Pancreas (tissue), 10 donors: ENCODE measurements around the gene WDR6. TPM values are rescaled to one million over a fixed set of nuclear protein-coding genes. Genes with fewer than 3 reads are reported as not detected.

Experiments
- ATAC-seq, 4 donors: fragments of 200-7000 bp; cut with Tn5 transposase; one replicate each; pipeline versions ENCODE4 v1.8.0 to v1.9.1; 2020; ENCODE audit warnings: mild to moderate bottlenecking in 4 of 4, moderate library complexity in 4 of 4
- DNase-seq, 6 donors: peaks; one replicate each; pipeline ENCODE4 v3.0.0-alpha.2; 2020
- FAIRE-seq: peaks from 2 replicates; lab custom pipeline; 2012; peaks lifted over from hg19 to GRCh38; lab: Jason Lieb, UNC
- H3K27ac ChIP-seq, 4 donors: fragments of 200-600 bp; sonication (generic); 1 replicate in 3 of 4; 2 replicates in 1 of 4; pipeline versions ENCODE4 v1.5.0 to v1.8.0; 2020
- H3K27me3 ChIP-seq, 4 donors: fragments of 200-600 bp; one replicate each; pipeline ENCODE4 v1.8.0; 2021
- H3K36me3 ChIP-seq, 3 donors: fragments of 200-600 bp; sonication (generic) in 1 of 3; one replicate each; pipeline versions ENCODE4 v1.5.0 to v1.8.0; 2020 to 2021
- H3K4me1 ChIP-seq, 3 donors: fragments of 200-600 bp; one replicate each; pipeline ENCODE4 v1.8.0; 2021
- H3K4me3 ChIP-seq, 4 donors: fragments of 200-600 bp; sonication (generic) in 2 of 4; one replicate each; pipeline versions ENCODE4 v1.5.0 to v1.8.0; 2020 to 2021
- H3K9me3 ChIP-seq, 4 donors: fragments of 200-600 bp; one replicate each; pipeline ENCODE4 v1.8.0; 2021
- WGBS, 2 donors: extraction: QIAGEN DNeasy Blood & Tissue Kit; methylation state at CpG; one replicate each; pipeline ENCODE4 v1.1.7; 2013; 5-methylcytosine and 5-hydroxymethylcytosine counted together
- intact Hi-C, 3 donors: fragments of 100-400 bp; cut with DNase I; formaldehyde crosslinking; loops; one replicate each; pipeline versions ENCODE4 v1.11.1 to v1.14.2; 2022
- polyA plus RNA-seq, 2 donors: library from polyadenylated mRNA; stranded (reverse); fragments of 200-250 nt; gene quantifications; one replicate each; pipeline ENCODE4 v1.2.3, GENCODE V29; 2013
- total RNA-seq, 6 donors: library from RNA; stranded (reverse); fragmentation: NEBNext Ultra II Directional in 4 of 6; extraction: Animal tissue kit (Norgen Biotek cat#: 25700) in 4 of 6; gene quantifications; one replicate each; pipeline versions ENCODE4 v1.2.1 to v1.2.4, GENCODE V29; 2021 to 2023
- TF ChIP-seq, protein P1 (sequence below), 4 donors: fragments of 200-600 bp; sonication (generic) in 3 of 4; IDR thresholded peaks; one replicate each; pipeline versions ENCODE4 v1.5.0 to v1.8.0; 2021; ENCODE audit warnings: antibody characterized with exemption in 4 of 4
- donor health status: healthy with polysubstance abuse.
- donor health status: DM: no; HTN: no; CAD: no; lungs with moderate emphysema.
- donor health status: DM: no; HTN: no; CAD: no.
- donor health status: control.
- donor health status: control.
- donor health status: Bipolar disorder and iron deficiency.
- donor health status: DM: yes; HTN: yes; CAD: no.
- donor health status: DM: no; HTN: no; CAD: no.
- donor health status: DM: no; HTN: no; CAD: no.
- donor health status: DM: yes; HTN: yes; CAD: no.

WDR6 gene
- total and polyA plus RNA-seq, 8 donors, result 57.1 to 374 (median 90.0) TPM

DNA sequence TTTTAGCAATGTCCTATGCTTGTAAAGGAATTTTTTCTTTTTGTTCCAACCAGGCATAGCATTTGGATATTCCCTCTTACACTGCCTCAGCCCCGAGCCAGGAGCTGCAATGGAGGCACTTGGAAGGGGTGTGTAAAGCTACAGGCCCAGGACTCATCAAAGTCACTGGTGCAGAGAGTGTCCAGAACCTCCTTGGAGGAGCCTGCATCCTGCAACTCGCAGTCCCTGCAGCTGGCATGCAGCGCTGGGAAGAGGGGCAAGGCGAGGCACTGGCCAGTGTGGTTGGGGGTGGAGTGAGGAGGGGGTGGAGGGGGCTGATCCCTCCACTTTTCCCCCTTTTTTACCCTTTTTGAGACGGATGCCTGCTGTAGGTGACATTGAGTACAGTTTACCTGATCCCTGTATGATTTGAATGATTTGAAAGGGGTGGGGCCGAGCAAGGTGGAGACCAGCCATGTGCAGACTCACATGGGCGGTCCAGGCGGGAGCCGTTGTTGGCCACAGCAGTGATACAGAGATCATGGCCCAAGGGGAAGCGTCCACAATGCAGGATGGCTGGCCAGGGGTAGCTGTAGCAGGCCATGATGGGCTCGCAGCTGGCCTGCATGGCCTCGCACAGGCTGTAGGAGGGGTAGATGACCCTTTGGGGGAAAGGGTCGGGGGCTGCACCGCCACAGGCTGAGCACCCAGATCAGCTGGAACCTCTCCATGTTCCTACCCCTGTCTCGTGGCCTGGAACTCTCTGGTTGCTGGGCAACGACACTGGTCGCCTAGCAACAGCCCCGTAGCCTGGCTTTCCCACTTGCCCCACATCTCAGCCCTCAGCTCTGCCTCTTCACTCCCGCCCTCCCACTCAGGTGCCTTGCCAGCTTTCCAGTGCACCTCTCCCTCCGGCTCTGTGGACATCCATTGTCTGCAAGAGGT, 9.2 kb upstream of the WDR6 start:
- Histone ChIP-seq H3K9me3 (no peaks in the 10 kb centered on the region), H3K4me3 (no peak overlapping the region), H3K36me3 (no peaks in the 10 kb centered on the region), H3K4me1 (no peaks in the 10 kb centered on the region), H3K27me3 (no peaks in the 10 kb centered on the region), H3K27ac (no peak overlapping the region)
- DNase-seq (no peak), FAIRE-seq (no peak), ATAC-seq (peak in 3 of 4 donors; percentile 24 to 62 (median 62))
- 81 to 84% methylated on average over 17 to 20 of the region's 20 CpGs for WGBS, 2 donors
- TF ChIP-seq, protein P1, sequence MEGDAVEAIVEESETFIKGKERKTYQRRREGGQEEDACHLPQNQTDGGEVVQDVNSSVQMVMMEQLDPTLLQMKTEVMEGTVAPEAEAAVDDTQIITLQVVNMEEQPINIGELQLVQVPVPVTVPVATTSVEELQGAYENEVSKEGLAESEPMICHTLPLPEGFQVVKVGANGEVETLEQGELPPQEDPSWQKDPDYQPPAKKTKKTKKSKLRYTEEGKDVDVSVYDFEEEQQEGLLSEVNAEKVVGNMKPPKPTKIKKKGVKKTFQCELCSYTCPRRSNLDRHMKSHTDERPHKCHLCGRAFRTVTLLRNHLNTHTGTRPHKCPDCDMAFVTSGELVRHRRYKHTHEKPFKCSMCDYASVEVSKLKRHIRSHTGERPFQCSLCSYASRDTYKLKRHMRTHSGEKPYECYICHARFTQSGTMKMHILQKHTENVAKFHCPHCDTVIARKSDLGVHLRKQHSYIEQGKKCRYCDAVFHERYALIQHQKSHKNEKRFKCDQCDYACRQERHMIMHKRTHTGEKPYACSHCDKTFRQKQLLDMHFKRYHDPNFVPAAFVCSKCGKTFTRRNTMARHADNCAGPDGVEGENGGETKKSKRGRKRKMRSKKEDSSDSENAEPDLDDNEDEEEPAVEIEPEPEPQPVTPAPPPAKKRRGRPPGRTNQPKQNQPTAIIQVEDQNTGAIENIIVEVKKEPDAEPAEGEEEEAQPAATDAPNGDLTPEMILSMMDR (IDR thresholded peaks at IDR 0.05), result no peak
- intact Hi-C loops, result no loop called here

GRCh38 chr3:48999085-48999858, 7.9 kb upstream of the WDR6 start:
- no peak overlapping the region for H3K27ac ChIP-seq
- no peaks in the 10 kb centered on the region for H3K36me3 ChIP-seq
- DNase-seq (no peak), FAIRE-seq (no peak), ATAC-seq (peak in 2 of 4 donors; percentile 36 to 46)
- TF ChIP-seq, protein P1 (IDR thresholded peaks at IDR 0.05), result no peak
- WGBS, 2 donors, result 77% methylated on average over 8 of the region's 8 CpGs
- H3K4me3 ChIP-seq, result no peak overlapping the region
- no peaks in the 10 kb centered on the region for H3K9me3 ChIP-seq
- no peaks in the 10 kb centered on the region for H3K27me3 ChIP-seq
- no peaks in the 10 kb centered on the region for H3K4me1 ChIP-seq
- intact Hi-C loops, result no loop called here

DNA sequence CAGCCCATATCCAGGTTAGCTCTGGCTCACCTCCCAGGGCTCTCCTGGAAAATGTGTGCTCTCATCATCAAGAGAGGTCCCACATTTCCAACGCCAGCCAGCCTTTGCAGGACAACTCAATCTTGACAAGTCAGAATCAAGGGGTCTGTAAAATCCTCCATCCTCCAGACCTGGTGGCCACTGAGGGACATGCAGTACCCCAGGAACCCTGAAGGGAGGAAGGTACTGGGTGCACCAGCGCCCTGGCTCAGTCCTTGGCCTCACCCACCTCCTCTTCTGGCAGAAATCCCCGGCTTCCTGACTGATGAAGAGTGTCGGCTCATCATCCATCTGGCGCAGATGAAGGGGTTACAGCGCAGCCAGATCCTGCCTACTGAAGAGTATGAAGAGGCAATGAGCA, 6.0 kb upstream of the WDR6 start:
- no peaks in the 10 kb centered on the region for H3K27me3 ChIP-seq
- TF ChIP-seq, protein P1 (IDR thresholded peaks at IDR 0.05), result no peak
- H3K9me3 ChIP-seq, result no peaks in the 10 kb centered on the region
- FAIRE-seq, result no peak
- 89 to 91% methylated on average over 6 of the region's 6 CpGs for WGBS, 2 donors
- H3K27ac ChIP-seq, result no peak overlapping the region
- peak in 1 of 6 donors; percentile 25 for DNase-seq
- H3K4me1 ChIP-seq, result peaks cover 0 to 1% (median 0%) of the 10 kb centered on the region in 3 donors
- no peak overlapping the region for H3K4me3 ChIP-seq
- no peak for ATAC-seq
- H3K36me3 ChIP-seq, result no peaks in the 10 kb centered on the region
- intact Hi-C loops, result no loop called here

DNA sequence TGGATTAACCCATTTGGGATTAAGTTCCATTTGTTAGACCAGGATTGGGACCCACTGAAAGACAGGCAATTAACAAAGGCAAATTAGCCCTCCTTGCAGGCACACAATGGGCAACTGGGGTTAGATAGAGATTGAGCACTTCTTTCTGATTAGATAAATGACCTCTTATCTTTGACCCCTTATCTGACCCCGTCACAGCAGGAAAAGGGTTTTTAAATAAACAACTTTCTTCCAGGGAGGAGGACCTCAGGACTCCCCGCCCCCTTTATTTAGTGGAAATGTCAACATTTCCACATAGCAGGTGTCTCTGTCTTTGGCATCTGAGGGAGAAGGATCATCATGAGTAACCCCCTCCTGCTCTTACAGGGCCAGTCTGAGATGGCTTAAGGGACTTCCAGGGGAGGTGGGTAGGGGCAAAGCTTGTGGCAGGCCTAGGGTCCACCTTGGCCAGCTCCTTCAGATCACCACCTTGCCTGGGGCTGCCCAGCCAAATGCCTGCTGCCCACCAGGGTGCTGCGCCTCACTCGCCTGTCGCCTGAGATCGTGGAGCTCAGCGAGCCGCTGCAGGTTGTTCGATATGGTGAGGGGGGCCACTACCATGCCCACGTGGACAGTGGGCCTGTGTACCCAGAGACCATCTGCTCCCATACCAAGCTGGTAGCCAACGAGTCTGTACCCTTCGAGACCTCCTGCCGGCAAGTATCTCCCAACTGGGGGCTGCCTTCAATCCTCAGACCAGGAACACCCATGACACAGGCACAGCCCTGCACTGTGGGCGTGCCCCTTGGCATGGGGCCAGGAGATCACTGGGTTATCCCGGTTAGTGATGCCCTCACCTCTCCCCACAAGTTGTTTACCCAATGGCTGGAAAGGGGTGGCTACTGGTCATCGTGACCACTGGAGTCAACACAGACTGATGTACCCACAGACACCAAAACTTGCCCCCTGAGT, 2.6 kb upstream of the WDR6 start:
- Histone ChIP-seq H3K27ac (no peak overlapping the region), H3K4me3 (no peak overlapping the region), H3K9me3 (no peaks in the 10 kb centered on the region), H3K36me3 (no peaks in the 10 kb centered on the region), H3K4me1 (peaks cover 0 to 12% (median 0%) of the 10 kb centered on the region in 3 donors), H3K27me3 (no peaks in the 10 kb centered on the region)
- 86% methylated on average over 16 of the region's 16 CpGs for WGBS, 2 donors
- ATAC-seq (no peak), FAIRE-seq (no peak), DNase-seq (peak in 2 of 6 donors; percentile 68 to 72)
- intact Hi-C loops, result no loop called here
- TF ChIP-seq, protein P1 (IDR thresholded peaks at IDR 0.05), result no peak
